Keratinocyte (primary cell): ENCODE measurements around the gene GAPDHS.

Experiments
- CTCF ChIP-seq, 3 experiments: IDR thresholded peaks in 1 of 3; conservative IDR thresholded peaks in 1 of 3; optimal IDR thresholded peaks in 1 of 3; 2 replicates in 2 of 3; 3 replicates in 1 of 3; pipeline versions ENCODE3 to v1.5.1; 2011; ENCODE audit warnings: low read length in 3 of 3, mild to moderate bottlenecking in 3 of 3, moderate library complexity in 2 of 3, control low read depth in 1 of 3, inconsistent platforms in 1 of 3; ENCODE audit not compliant: insufficient read depth in 2 of 3; ENCODE audit errors: extremely low read depth in 1 of 3
- EZH2 ChIP-seq: IDR thresholded peaks from one replicate; pipeline ENCODE4 v1.6.1; 2012; ENCODE audit warnings: inconsistent platforms, mild to moderate bottlenecking, low read length, moderate library complexity

GRCh38 chr19:35539314-35539713 is 6.1 kb downstream of the GAPDHS start:
- TF ChIP-seq CTCF (optimal IDR thresholded peaks at IDR 0.05 in 1 of 3, IDR thresholded peaks at IDR 0.05 in 1 of 3, conservative IDR thresholded peaks at IDR 0.05 in 1 of 3; ENCODE audit: extremely low read depth in 1 of 3, insufficient read depth in 2 of 3, low read length in 3 of 3): no peak
- TF ChIP-seq EZH2: no peak
